Skeletal muscle tissue (tissue), 4 donors: ENCODE results near the gene PHLPP1. TPM values are rescaled to one million over a fixed set of nuclear protein-coding genes. Genes with fewer than 3 reads are reported as not detected.

ENCODE experiments used
- H3K27ac ChIP-seq: one replicate; pipeline ENCODE4 v1.7.0; 2013; ENCODE audit warnings: mild to moderate bottlenecking, low read depth, low read length, inconsistent platforms
- H3K27me3 ChIP-seq, 3 donors: one replicate each; pipeline ENCODE4 v1.7.0; 2013; ENCODE audit warnings: low read length in 3 of 3; ENCODE audit not compliant: control insufficient read depth in 3 of 3, insufficient read depth in 3 of 3
- H3K36me3 ChIP-seq, 3 donors: one replicate each; pipeline ENCODE4 v1.7.0; 2013; ENCODE audit warnings: low read length in 3 of 3; ENCODE audit not compliant: control insufficient read depth in 3 of 3, insufficient read depth in 3 of 3
- H3K4me1 ChIP-seq, 3 donors: one replicate each; pipeline ENCODE4 v1.7.0; 2013; ENCODE audit warnings: low read length in 3 of 3, mild to moderate bottlenecking in 3 of 3; ENCODE audit not compliant: control insufficient read depth in 3 of 3, insufficient read depth in 3 of 3
- H3K4me3 ChIP-seq, 3 donors: one replicate each; pipeline ENCODE4 v1.7.0; 2013; ENCODE audit warnings: low read length in 3 of 3
- H3K9ac ChIP-seq, 3 donors: one replicate each; pipeline ENCODE4 v1.7.0; 2013; ENCODE audit warnings: low read length in 3 of 3, mild to moderate bottlenecking in 3 of 3, moderate library complexity in 2 of 3, low read depth in 1 of 3
- H3K9me3 ChIP-seq, 3 donors: one replicate each; pipeline ENCODE4 v1.7.0; 2013; ENCODE audit warnings: low read length in 3 of 3; ENCODE audit not compliant: control insufficient read depth in 3 of 3
- total RNA-seq: library from RNA; depleted of rRNA; stranded (reverse); fragments of >200 nt; gene quantifications from one replicate; pipeline ENCODE4 v1.2.3, GENCODE V29; 2014
- donor health status: Osteomylitis.

PHLPP1 gene
- total RNA-seq, 1 donor from 2014 or later, result 11.5 TPM

DNA sequence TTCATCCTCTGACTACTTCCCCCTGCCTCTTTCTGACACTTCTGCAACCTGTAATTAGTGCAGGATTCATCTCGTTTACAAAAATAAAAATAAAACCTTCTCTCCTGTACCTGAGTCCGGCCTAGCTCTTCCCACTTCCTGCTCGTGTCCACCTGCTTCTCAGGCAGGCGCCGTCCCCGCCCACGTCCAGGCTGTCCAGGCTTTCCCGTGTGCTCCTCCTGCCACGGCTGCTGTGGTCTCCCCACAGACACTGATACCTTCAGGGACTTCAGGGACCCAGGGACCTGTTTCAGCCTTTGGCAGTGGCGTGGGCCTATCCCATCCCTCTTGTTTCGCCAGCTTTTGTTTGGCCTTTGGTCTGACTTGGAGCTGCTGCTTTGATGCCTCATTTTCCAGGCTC is 272.5 kb downstream of the PHLPP1 start:
- Histone ChIP-seq H3K27ac (no peak overlapping the region), H3K4me1 (no peaks in the 10 kb centered on the region), H3K36me3 (no peaks in the 10 kb centered on the region), H3K4me3 (no peak overlapping the region), H3K27me3 (peaks cover 0 to 3% (median 0%) of the 10 kb centered on the region in 3 donors), H3K9ac (no peak overlapping the region), H3K9me3 (no peaks in the 10 kb centered on the region)

DNA sequence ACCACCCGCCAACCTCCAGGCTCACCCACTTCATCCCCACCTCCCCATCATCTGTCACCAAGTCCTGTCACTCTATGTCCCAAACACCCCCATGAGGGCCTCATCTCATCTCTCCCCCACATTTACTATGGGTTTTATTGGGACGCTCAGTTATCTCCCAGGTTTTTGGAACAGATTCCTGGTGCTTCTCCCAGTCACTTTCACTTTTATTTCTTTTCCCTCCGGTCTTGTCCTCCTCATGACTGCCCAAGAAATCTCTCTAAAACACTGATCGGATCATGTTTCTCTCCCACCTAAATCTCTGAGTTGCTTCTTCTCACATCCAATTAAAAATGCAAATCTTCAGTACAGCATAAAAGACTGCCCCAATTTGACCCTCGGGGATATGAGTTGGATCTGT is 273.1 kb downstream of the PHLPP1 start:
- Histone ChIP-seq H3K4me1 (no peaks in the 10 kb centered on the region), H3K9ac (peak overlapping the region in 1 of 3 donors; percentile 33), H3K27me3 (peaks cover 0 to 3% (median 0%) of the 10 kb centered on the region in 3 donors), H3K27ac (no peak overlapping the region), H3K36me3 (no peaks in the 10 kb centered on the region), H3K4me3 (peak overlapping the region in 2 of 3 donors; percentile 6 to 40), H3K9me3 (no peaks in the 10 kb centered on the region)

DNA sequence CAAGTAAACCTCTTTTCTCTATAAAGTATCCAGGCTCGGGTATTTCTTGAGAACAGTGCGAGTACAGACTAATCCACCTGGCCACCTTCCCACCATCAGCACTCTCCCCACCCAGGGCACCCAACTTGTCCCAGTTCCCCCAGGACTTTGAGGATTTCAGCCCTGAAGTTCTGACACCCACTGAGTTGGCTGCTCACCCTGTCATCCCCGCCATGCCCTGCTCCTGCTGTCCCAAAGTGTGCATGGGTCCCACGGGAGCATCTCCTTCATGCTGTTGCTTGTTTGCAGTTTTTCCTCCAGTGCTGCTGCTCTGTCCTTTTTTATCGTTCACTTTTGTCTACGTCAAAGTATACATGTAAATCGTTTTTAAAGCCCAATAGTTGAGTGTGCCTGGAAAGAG is 273.9 kb downstream of the PHLPP1 start:
- H3K9ac ChIP-seq, result no peak overlapping the region
- no peaks in the 10 kb centered on the region for H3K4me1 ChIP-seq
- H3K9me3 ChIP-seq, result no peaks in the 10 kb centered on the region

DNA sequence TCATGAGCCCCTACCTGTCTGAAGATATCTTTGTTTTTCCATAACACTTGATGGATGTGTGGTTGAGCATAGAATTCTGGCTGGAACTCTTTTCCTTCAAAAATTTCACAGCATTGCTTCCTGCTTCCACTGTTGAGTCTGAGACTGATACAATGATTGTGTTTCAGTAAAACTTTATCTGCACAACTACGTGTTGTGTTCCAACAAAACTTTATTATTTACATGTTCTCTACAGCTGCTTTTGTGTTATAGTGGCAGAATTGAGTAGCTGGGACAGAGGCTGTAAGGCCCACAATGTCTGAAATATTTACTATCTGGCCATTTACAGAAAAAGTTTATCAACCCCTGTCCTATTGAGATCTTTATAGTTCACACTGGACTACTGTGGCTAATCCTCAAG is 275.3 kb downstream of the PHLPP1 start:
- Histone ChIP-seq H3K9me3 (no peaks in the 10 kb centered on the region), H3K36me3 (no peaks in the 10 kb centered on the region), H3K4me1 (no peaks in the 10 kb centered on the region), H3K27ac (no peak overlapping the region), H3K27me3 (peaks cover 0 to 3% (median 0%) of the 10 kb centered on the region in 3 donors), H3K4me3 (no peak overlapping the region), H3K9ac (no peak overlapping the region)

More for the DNA sequence above, 273.9 kb downstream of the PHLPP1 start:
- Histone ChIP-seq H3K36me3 (no peaks in the 10 kb centered on the region), H3K27ac (no peak overlapping the region), H3K27me3 (peaks cover 0 to 3% (median 0%) of the 10 kb centered on the region in 3 donors), H3K4me3 (no peak overlapping the region)

DNA sequence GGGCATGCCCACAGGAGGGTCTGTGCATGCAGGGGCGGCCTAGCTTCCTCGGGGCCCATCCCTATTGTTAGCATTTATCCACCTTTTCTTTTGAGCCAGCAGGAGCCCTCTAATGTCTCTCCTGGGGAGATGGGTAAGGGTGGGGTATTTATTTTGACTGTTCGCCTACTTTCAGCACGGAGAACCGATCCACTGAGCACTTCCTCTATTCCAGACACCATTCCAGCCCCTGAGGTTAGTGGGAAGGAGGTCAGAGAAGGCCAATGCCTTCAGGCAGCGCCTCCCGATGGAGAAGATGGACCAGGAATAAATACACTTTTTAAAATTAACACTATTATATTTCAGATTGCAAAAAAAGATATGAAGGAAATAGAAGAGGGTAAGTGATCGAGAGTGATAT is 276.0 kb downstream of the PHLPP1 start:
- Histone ChIP-seq H3K27me3 (peaks cover 0 to 3% (median 0%) of the 10 kb centered on the region in 3 donors), H3K9me3 (no peaks in the 10 kb centered on the region), H3K9ac (no peak overlapping the region), H3K4me3 (no peak overlapping the region), H3K36me3 (no peaks in the 10 kb centered on the region), H3K27ac (no peak overlapping the region), H3K4me1 (no peaks in the 10 kb centered on the region)

DNA sequence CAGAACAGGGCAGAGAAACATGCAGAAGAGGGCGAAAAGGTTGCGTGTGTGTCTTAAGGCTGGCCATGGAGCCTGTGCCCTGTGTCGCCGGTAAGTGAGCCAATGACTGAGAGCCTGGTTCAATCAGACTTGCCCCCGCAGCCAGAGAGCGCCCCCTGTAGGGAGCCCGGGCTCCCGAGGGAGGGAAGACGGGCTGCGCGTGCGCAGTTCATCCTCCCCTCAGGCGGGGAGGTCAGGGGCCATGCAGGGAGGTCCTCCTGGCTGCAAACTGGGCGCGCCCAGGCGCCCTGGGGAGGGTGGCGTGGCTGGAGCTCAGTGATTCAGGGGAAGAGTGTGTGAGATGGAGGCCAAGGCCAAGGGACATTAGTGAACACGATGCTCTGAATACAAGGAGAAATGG is 276.6 kb downstream of the PHLPP1 start:
- Histone ChIP-seq H3K27ac (no peak overlapping the region), H3K9me3 (no peaks in the 10 kb centered on the region), H3K9ac (no peak overlapping the region), H3K4me1 (no peaks in the 10 kb centered on the region), H3K36me3 (no peaks in the 10 kb centered on the region), H3K27me3 (peaks cover 0 to 3% (median 0%) of the 10 kb centered on the region in 3 donors), H3K4me3 (no peak overlapping the region)

DNA sequence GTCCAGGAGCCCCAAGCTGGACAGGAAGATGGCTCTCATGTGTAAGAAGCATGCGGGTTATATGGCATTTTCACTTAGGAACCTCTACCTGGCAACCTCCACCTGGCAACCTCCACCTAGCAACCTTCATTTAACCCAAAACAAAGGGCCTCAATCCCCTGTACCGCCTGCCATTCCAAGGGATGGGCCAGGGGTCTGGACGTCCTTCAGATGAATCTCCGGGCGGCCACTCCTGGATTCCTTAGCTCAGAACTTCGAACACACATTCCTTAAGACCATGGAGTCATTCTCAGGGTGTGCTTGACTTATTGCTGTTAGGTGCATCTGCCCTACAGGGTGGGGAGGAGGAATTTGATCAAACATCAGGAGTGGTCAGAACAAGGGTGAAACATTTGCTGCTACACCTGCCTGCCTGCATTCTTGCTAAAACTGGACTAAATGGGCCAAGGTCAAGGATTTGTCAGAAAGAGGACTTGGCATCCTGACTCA is 277.6 kb downstream of the PHLPP1 start:
- H3K27ac ChIP-seq, result no peak overlapping the region
- peaks cover 0 to 3% (median 0%) of the 10 kb centered on the region in 3 donors for H3K27me3 ChIP-seq
- H3K4me1 ChIP-seq, result no peaks in the 10 kb centered on the region
- no peak overlapping the region for H3K4me3 ChIP-seq
- H3K9me3 ChIP-seq, result no peaks in the 10 kb centered on the region
- no peak overlapping the region for H3K9ac ChIP-seq
- H3K36me3 ChIP-seq, result no peaks in the 10 kb centered on the region

DNA sequence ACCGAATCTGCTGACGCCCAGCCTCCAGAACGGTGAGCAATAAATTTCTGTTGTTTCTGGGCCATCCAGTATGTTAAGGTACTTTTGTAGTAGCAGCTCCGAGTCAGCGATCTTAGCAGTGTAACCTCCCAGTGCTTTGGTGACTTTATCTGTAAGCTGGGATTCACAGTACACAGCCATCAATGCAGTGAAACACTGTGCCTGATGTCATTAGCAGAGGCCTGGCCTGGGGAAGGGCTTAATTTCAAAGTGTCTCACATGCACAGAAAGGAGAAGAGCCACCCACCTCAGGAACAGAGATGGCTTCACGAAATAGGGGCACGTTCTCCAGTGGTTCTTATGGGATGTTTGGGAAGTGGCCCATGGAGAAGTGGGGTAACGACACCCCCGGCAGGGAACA is 281.2 kb downstream of the PHLPP1 start:
- no peak overlapping the region for H3K9ac ChIP-seq
- peaks cover 0 to 3% (median 0%) of the 10 kb centered on the region in 3 donors for H3K27me3 ChIP-seq
- H3K36me3 ChIP-seq, result no peaks in the 10 kb centered on the region
- H3K4me1 ChIP-seq, result peaks cover 4 to 5% (median 4%) of the 10 kb centered on the region in 3 donors
- no peak overlapping the region for H3K27ac ChIP-seq
- no peak overlapping the region for H3K4me3 ChIP-seq
- no peaks in the 10 kb centered on the region for H3K9me3 ChIP-seq

DNA sequence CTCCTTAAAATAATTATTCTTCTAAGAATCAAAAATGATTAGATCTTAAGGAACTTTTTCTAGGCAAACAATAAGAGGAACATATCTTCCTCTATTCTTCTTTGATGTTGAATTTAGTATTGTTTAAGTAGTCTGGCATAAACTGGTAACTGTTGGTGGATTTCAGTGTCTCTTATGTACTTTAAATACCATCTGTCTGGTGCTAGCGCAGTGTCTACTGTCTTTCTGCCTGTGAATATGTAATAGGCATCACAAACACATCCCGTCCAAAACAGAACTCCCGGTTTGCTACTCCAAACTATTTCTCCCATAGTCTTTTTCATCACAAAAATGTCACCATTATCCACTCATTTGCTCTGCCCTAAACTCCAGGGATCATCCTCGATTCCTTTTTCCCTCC is 281.7 kb downstream of the PHLPP1 start:
- H3K9me3 ChIP-seq, result no peaks in the 10 kb centered on the region
- peaks cover 4 to 5% (median 4%) of the 10 kb centered on the region in 3 donors for H3K4me1 ChIP-seq
- no peak overlapping the region for H3K4me3 ChIP-seq
- no peak overlapping the region for H3K27ac ChIP-seq
- no peaks in the 10 kb centered on the region for H3K36me3 ChIP-seq
- H3K27me3 ChIP-seq, result no peaks in the 10 kb centered on the region
- H3K9ac ChIP-seq, result no peak overlapping the region

DNA sequence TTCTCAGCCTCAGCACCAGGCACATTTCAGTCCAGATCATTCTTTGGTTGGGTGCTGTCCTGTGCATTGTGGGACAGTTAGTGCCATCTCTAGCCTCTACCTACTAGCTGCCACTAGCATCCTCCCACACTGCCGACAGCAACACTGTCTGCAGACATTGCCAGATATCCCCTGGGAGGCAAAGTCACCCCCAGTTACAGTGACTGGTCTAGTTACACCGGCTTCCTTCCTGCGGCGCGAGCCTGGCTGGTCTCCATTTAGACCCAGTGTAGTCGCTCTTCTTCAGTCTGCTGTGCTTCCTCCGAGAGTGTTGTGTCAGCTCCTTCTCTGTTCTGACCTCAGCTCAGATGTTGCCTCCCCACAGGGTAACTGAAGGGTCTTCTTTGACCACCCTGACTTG is 283.1 kb downstream of the PHLPP1 start:
- no peak overlapping the region for H3K27ac ChIP-seq
- peaks cover 4 to 5% (median 4%) of the 10 kb centered on the region in 3 donors for H3K4me1 ChIP-seq
- H3K9me3 ChIP-seq, result no peaks in the 10 kb centered on the region
- no peaks in the 10 kb centered on the region for H3K36me3 ChIP-seq
- H3K4me3 ChIP-seq, result no peak overlapping the region
- H3K27me3 ChIP-seq, result no peaks in the 10 kb centered on the region
- no peak overlapping the region for H3K9ac ChIP-seq
